GM19351 (cell line): ENCODE results near the gene CDR2L.

Experiments
- ATAC-seq: cut with Tn5 transposase; IDR thresholded peaks from one replicate; pipeline ENCODE4 v1.9.1; 2021; ENCODE audit warnings: mild to moderate bottlenecking, moderate library complexity; ENCODE audit not compliant: unreplicated experiment

Gene CDR2L

GRCh38 chr17:74987418-74987908, at the start of gene CDR2L:
CDR2L (plus strand) TSS chr17:74987632; CDS start chr17:74988044, 412 bp downstream.
- peak; percentile 93 for ATAC-seq

- ATAC-seq = no peak
These were observed 49.1 kb upstream of the CDR2L start for GRCh38 chr17:74938194-74938950.

- no peak for ATAC-seq
These were observed 47.9 kb upstream of the CDR2L start for GRCh38 chr17:74939534-74939933.

GRCh38 chr17:74941128-74941725, 46.2 kb upstream of the CDR2L start:
- no peak for ATAC-seq

- no peak for ATAC-seq
These were observed 43.5 kb upstream of the CDR2L start for GRCh38 chr17:74943808-74944522.

- peak; percentile 69 for ATAC-seq
These were observed 41.9 kb upstream of the CDR2L start for GRCh38 chr17:74945543-74945942.

- no peak for ATAC-seq
These were observed 40.8 kb upstream of the CDR2L start for GRCh38 chr17:74946641-74947040.

- no peak for ATAC-seq
These were observed 40.2 kb upstream of the CDR2L start for GRCh38 chr17:74947041-74947754.

GRCh38 chr17:74949455-74950115, 37.8 kb upstream of the CDR2L start:
- no peak for ATAC-seq

GRCh38 chr17:74950207-74950606, 37.2 kb upstream of the CDR2L start:
- ATAC-seq = no peak

- ATAC-seq = no peak
These were observed 36.4 kb upstream of the CDR2L start for GRCh38 chr17:74951065-74951464.

GRCh38 chr17:74951680-74952421, 35.6 kb upstream of the CDR2L start:
- no peak for ATAC-seq

GRCh38 chr17:74952431-74953133, 34.9 kb upstream of the CDR2L start:
- ATAC-seq = no peak

GRCh38 chr17:74953134-74953687, 34.2 kb upstream of the CDR2L start:
- no peak for ATAC-seq

- no peak for ATAC-seq
These were observed 33.3 kb upstream of the CDR2L start for GRCh38 chr17:74954115-74954514.

GRCh38 chr17:74954665-74955421, 32.6 kb upstream of the CDR2L start:
- no peak for ATAC-seq

GRCh38 chr17:74956093-74956492, 31.3 kb upstream of the CDR2L start:
- ATAC-seq = no peak
